GM18868 (cell line): Measurements from ENCODE around the gene PIEZO1.
A peak's percentile ranks its signal among the peaks of the same experiment; 100 is the strongest.

Experiments
- ATAC-seq: cut with Tn5 transposase; IDR thresholded peaks from one replicate; pipeline ENCODE4 v1.9.1; 2021; ENCODE audit warnings: mild to moderate bottlenecking, moderate library complexity; ENCODE audit not compliant: unreplicated experiment

The PIEZO1 gene

GRCh38 chr16:88706229-88706964, 78.6 kb downstream of the PIEZO1 start, which contains the start of the genes CTU2 and RNF166:
Gene CTU2 (plus strand): TSS chr16:88706503. CDS start chr16:88706531, 28 bp downstream.
Gene RNF166 (minus strand): TSS chr16:88706408. CDS start chr16:88706325, 83 bp downstream.
- peak; percentile 75 for ATAC-seq

DNA sequence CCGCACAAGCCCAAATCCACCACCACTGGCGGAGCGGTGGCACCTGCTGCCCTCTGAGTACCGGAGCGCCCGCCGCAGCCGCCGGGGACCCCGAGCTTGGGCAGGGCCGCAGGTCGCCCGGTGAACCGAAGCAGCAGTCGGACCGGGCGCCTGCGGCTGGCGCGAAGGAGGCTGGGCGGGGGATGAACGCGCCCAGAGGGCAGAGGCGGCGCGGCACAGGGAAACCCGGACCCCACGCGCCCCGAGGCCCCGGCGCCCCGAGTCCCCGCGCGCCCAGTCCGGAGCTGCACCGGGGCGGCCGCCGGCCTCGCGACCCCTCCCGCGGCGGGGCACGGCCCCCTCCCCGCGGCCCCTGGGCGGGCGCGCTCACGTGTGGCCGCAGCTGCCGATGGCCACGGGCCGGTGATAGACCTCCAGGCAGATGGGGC, 79.2 kb downstream of the PIEZO1 start:
- ATAC-seq: peak; percentile 7

GRCh38 chr16:88705076-88705684, 79.8 kb downstream of the PIEZO1 start:
- no peak for ATAC-seq

DNA sequence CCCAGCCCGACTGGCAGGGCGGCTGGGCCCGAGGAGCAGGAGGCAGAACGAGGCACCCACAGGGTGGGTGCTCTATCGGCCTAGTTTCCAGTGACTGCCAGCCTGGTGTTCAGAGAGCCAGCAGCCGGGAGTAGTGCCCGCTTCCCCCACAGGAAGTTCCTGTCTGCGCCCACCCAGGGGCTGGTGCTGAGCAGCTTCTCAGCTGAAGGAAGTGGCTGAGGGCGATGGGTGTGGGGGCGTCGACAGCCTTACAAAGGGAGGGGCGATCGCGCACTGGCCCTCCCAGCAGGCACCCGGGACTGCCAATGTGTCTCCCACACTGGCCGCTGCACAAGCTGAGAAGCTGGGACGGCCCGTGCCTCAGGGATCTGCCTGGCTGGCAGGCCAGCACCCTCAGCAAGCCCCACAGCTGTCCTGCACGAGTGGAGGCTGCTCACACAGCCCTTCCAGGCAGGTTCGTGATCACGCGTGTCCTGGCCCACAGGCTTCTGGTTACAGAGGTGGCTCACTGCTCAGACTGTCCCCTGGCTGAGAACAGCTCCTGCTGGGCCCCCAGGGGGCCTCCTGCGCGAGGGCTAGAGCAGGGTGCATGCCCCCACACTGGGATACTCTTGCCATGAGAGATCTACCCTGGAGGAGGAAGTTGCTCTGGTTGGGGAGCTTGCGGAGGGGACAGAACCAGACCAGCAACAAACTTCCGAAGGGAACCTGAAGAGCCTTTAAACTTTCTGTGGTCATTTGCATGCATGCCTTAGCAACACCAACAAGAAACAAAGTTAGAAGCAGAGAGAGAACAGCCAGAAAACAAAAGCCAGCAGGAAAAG, 81.3 kb downstream of the PIEZO1 start:
- ATAC-seq: no peak

DNA sequence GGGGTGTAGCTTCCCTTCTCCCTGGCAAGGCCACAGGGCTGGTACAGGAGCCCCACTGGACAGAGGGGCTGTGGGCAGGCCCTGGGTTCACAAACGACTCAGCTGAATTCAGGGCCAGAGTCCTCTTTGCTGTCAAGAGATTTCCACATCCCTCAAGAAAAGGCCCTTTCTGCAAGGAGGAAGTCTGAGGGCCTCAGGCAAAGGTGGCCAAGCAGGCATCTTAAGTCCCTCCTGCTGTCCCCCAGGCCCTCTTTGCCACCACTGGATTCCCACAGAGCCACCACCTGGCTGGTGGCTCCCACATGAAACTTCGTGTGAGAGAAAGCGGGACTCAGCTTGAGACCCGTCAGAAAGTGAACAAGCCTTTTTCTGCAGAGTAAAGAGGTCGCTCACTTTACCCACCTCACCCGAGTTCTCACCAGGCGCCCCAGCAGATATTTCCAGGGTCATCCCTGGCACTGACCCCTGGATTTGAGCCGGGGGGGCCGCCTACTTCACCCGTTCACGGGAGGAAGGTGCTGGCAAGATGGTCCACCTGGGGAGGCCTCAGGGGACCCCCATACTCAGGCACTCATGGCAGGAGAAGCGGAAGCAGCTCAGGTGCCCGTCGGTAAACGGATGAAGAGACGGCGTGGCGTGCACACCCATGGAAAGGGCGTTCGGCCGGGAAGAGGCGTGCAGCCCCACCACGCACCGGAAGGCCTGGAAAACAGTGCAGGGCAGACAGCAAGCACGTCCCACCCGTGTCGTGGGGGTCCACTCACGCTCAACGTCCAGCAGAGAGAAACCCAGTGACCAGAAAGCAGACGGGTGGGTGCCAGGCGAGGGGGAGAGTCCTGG, 82.4 kb downstream of the PIEZO1 start:
- ATAC-seq: no peak

- no peak for ATAC-seq
Measured at GRCh38 chr16:88701581-88702370, 83.2 kb downstream of the PIEZO1 start.

DNA sequence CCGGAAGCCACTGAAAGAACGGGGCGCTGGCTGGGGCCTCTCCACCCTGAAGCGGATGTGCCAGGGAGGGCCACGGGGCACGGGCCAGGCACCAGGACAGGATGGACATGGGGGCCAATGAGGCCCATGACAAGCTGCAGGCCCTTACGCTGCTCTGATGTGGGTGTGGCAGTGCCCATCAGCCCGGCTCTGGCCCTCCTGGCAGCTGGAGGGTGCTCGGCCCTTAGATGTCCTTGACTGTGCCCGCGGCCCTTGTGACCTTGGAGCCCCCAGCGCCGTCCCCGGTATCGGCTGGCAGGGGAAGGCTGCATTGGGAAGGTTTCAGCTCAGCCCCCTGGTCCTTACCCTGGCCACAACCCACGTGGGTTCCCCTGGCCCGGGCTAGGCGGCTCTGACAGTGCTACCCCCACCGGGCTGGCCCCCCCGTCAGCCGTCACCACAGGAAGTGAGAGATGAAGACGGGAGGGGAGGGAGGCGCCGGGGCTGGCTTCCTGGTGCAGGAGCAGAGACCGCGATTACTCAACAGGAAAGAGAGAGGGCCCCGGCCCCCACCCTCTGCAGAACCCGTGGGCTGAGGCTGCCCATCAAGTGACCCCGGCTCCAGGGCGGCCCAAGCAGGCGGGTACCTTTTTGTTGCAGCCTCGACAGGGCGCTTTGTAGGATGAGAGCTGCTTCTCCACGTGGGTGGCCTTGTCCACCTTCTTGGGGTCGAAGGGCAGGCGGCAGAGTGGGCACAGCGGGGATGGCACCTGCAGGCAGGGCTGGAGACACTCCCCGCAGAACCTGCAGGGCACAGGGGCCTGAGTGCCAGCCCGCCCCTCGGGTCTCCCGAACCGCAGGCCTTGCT, 84.2 kb downstream of the PIEZO1 start:
- peak; percentile 75 for ATAC-seq

- no peak for ATAC-seq
Measured at GRCh38 chr16:88700322-88700635, 84.7 kb downstream of the PIEZO1 start.

GRCh38 chr16:88699180-88699579, 85.8 kb downstream of the PIEZO1 start:
- no peak for ATAC-seq

- ATAC-seq: no peak
Measured at GRCh38 chr16:88698646-88699045, 86.4 kb downstream of the PIEZO1 start.

GRCh38 chr16:88697831-88698615, 87.0 kb downstream of the PIEZO1 start:
- ATAC-seq: no peak

- no peak for ATAC-seq
Measured at GRCh38 chr16:88697116-88697830, 87.7 kb downstream of the PIEZO1 start.

GRCh38 chr16:88696441-88696840, 88.6 kb downstream of the PIEZO1 start:
- ATAC-seq: no peak

DNA sequence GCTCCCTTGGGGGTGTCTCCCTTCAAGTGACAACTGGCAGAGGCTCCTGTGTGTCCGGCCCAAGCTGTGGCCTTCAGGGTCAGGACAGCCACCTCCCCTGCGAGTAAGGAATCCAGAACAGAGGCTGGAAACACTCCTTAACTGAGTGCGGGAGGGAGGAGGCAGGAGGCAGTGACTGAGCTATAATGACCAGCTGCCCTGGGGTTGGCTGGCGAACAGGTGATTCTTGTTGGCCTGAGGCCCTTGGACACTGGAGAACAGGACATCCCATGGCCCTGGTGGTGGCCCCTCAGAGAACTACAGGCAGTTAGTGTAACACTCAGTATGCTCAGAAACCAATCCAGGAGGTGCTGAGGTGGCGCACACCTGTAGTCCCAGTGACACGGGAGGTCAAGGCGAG, 89.3 kb downstream of the PIEZO1 start:
- ATAC-seq: no peak

DNA sequence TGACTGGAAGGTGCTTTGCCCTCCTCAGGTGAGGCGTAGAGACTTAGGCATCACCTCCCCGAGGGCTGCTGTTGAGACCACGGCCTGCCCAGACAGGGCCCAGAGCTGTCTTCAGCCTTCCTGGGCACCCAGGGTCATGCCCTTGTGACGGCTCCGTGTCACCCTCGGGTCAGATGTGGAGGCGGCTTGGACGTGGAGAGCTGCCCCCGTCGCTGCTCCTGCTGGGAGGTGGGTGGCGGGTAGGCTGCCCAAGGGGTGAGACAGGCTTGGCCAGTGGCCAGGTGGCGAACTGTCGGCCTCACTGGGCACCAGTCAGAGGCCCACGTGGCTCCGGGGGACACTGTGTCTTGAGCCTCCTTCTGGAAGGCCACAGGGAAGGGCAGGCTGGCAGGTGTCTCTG, 89.8 kb downstream of the PIEZO1 start:
- no peak for ATAC-seq

- no peak for ATAC-seq
Measured at GRCh38 chr16:88694221-88695087, 90.6 kb downstream of the PIEZO1 start.
